GM12872 (cell line): ENCODE data around the gene MGAT1.

Experiments
- TF ChIP-seq, protein P1 (sequence below): IDR thresholded peaks from 3 replicates; pipeline ENCODE4 v1.5.1; 2011; ENCODE audit warnings: low read depth, mild to moderate bottlenecking, low read length, moderate library complexity; ENCODE audit not compliant: insufficient read depth

Gene MGAT1

DNA sequence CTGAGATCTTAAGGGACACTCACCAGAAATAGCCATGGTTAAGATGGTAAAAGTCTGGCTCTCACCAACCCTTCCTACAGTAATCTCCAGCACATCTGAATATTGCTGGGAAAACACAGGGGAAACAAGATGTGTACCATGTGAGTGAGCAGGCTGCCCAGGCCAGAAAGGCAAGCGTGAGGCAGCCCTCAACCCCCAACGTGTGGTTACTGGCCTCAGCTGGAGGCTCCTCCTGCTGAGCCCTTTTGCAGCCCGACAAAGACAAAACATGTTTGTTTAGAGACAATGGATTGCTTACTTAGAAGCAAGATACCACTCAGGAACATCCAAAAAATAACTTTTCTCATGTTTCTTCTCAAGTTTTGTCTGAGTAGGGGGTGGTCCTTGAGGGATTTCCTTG is 41.8 kb upstream of the MGAT1 start:
- TF ChIP-seq, protein P1, sequence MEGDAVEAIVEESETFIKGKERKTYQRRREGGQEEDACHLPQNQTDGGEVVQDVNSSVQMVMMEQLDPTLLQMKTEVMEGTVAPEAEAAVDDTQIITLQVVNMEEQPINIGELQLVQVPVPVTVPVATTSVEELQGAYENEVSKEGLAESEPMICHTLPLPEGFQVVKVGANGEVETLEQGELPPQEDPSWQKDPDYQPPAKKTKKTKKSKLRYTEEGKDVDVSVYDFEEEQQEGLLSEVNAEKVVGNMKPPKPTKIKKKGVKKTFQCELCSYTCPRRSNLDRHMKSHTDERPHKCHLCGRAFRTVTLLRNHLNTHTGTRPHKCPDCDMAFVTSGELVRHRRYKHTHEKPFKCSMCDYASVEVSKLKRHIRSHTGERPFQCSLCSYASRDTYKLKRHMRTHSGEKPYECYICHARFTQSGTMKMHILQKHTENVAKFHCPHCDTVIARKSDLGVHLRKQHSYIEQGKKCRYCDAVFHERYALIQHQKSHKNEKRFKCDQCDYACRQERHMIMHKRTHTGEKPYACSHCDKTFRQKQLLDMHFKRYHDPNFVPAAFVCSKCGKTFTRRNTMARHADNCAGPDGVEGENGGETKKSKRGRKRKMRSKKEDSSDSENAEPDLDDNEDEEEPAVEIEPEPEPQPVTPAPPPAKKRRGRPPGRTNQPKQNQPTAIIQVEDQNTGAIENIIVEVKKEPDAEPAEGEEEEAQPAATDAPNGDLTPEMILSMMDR = no peak

DNA sequence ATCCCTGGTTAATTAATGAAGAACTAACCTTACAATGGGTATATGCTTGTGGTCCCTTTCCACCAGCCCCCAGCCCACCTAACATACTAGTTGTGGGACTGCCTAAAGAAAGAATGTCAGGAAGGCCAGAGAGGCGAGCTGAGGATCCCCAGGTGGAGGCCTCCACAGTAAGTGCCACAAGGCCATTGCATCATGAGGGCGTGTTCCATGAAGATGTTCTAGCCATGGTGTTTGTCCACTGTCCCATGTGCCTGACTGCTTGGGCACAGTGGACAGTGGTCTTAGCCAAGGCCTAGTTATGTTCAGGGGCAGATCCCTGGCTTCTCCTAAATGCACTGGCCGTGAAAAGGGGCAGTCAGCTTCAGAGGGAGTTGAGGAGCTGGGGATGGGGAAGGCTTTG is 37.3 kb upstream of the MGAT1 start:
- TF ChIP-seq, protein P1 = no peak

DNA sequence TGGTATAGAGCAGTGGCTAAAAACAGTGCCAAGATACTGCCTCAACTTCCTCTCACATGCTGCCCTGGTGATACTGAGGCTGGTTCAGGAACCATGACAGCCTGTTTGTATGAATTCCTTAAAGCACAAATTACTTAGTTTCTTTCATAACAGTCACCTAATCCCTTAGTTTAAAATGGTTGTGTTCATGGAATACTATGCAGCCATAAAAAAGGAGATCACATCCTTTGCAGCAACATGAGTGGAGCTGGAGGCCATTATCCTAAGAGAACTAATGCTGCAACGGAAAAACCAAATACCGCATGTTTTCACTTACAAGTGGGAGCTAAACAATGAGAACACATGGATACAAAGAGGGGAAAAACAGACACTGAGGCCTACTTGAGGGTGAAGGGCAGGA is 36.6 kb upstream of the MGAT1 start:
- TF ChIP-seq, protein P1 = no peak

DNA sequence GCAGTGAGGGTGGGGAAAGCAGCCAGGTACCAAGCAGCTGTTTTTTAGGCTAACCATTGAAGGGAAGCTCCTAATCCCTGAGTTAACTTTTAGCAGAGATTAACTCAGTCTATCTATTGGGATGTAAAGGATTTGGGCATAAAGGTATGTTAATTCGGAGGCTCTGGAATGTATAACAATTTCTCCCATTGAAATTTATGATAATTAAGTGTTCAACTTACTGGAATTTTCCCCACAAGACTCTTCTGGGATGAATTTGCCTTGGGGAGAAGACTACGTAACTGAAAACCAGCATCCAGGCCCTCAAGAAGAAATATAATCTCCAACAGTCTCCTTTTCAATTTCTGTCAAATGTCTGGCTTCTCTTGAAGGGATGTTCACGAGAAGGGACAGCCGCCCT is 34.9 kb upstream of the MGAT1 start:
- TF ChIP-seq, protein P1 = no peak

DNA sequence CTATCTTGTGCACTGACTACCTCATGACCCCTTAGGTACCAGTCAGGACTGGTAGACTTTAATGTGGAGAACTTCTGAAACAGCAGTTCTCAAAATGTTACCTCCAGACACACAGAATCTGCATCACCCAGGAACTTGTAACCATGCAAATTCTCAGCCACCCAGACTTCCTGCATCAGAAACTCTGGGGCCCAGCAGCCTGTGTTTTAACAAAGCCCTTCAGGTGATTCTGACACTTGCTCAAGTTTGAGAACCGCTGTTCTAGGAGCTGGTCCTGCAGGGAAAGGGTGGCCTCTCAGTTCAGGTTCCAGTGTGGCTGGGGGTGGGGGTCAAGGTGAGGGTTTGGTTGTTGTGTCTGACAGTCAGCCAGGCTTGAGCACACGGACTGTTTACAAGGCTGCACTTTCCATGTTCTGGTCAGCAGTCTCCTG is 30.0 kb upstream of the MGAT1 start:
- TF ChIP-seq, protein P1 = no peak

DNA sequence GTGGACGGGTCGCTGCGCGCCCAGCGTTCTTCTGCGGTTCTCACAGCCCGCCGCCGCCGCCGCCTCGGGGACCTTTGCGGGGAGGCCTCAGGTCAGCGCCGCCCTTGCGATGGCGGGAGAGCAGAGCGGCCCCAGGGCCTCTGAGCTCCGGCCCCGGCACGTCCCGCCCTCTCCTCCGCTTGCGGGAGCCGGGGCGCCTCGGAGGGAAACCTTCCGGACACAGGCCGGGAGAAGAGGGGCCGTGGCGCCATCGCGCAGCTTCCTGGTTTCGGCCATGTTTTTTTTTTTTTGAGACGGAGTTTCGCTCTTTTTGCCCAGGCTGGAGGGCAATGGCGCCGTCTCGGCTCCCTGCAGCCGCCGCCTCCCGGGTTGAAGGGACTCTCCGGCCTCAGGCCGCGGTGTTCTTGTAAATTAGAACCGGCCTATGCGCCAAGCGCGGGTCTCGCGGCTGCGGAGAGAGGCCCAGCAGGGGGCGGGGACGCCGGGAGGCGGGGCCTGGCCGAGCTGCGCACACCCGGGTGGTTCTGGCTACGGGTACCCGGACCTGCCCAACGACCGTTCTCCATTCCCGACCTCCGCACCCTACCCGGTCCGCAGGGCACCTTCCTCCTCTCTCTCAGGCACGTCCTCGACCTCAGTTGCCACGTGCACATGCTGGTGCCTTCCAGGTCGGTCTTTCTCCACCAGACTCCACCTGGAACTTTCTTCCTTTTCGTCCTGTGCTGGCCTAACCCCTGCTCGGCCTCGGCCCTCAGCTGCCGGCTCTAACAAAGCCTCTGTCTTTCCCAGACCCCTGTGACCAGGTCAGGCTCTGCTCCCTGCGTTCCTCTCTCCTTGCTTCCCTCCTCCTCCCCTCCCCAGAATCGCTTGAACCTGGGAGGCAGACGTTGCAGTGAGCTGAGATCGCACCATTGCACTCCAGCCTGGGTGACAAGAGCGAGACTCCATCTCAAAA is 28.8 kb upstream of the MGAT1 start:
- TF ChIP-seq, protein P1 = no peak

DNA sequence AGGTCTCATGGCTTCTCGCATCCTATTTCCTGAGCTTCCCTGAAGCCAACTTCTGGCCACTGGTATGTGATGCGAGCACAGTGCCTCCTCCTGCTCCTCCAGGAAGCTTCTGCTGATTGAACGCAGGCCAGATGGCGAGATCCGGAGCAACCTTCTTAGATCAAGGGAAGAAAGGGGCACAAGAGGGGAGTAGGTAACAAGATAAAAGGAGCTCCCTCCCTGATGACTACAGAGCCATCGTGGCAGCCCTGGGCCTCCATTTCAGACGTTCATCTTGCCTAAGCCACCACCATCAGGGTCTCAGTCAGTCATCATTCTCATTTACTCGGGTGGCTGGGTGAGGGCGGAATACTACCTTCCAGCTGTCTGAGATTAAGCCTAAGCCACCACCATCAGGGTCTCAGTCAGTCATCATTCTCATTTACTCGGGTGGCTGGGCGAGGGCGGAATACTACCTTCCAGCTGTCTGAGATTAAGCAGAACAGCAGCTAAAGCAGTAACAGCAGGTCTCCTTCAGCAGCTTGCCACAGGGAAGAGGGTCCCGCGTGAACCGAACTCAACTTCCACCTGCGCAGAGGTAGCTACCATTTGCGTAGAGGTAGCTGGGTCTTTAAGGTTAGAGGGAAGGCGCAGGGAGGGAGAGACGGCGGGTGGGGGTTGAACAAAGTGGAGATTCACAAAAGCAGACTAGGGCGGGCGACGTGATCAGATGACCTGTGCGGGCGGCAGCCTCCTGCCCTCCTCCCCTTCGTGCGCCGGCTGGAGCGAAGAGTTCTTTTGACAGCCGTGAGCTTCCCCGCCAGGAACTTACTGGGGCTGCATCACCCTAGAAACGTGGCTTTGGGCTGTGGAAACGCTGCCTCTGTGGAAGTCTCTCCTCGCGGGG is 27.9 kb upstream of the MGAT1 start:
- TF ChIP-seq, protein P1 = no peak
